HCT116 (cell line): ENCODE results near the gene FHOD1. TPM values are rescaled to one million over a fixed set of nuclear protein-coding genes. Genes with fewer than 3 reads are reported as not detected.
A peak's percentile ranks its signal among the peaks of the same experiment; 100 is the strongest.

ENCODE experiments used
- ATAC-seq: fragments of 200-7000 bp; cut with Tn5 transposase; 2 replicates; pipeline ENCODE4 v1.9.1; 2020; ENCODE audit warnings: mild to moderate bottlenecking, moderate library complexity
- BruUV-seq: library from RNA; stranded (reverse); fragments of 400-500 nt; replicated peaks from 2 replicates; lab custom pipeline; 2021; lab: Mats Ljungman, UMichigan
- CTCF ChIA-PET: fragments of 300-600 bp; sonication (Branson Sonifier 250); formaldehyde crosslinking; loops from one replicate; lab custom pipeline; 2021; ENCODE audit warnings: antibody characterized with exemption; lab: Charles Lee
- POLR2A ChIA-PET: fragments of 300-600, 350-600 bp; sonication (Branson Sonifier 250); formaldehyde crosslinking; loops from one replicate; lab custom pipeline; 2021; ENCODE audit warnings: antibody characterized with exemption; lab: Charles Lee
- RAD21 ChIA-PET, 2 experiments: fragments of 300-600 bp; sonication (Branson Sonifier 250); formaldehyde crosslinking; loops; one replicate each; lab custom pipeline; 2023; ENCODE audit warnings: low total read pairs in 2 of 2; ENCODE audit not compliant: uncharacterized antibody in 2 of 2, unreplicated experiment in 2 of 2, low non-redundant PET in 1 of 2; lab: Charles Lee
- DNase-seq: peaks from one replicate; pipeline ENCODE4 v3.0.0-alpha.2; 2010; ENCODE audit warnings: low read depth, low spot score
- H2AFZ ChIP-seq: fragments of 200-600 bp; shearing (Covaris generic), sonication (generic); 2 replicates; pipeline ENCODE4 v1.6.1; 2017; ENCODE audit warnings: low read depth, mixed run types, mixed read lengths, antibody characterized with exemption, low read length; ENCODE audit not compliant: poor library complexity, severe bottlenecking
- H3K27ac ChIP-seq: 2 replicates; pipeline ENCODE4 v1.5.1; 2012; ENCODE audit warnings: low read depth, low read length
- H3K27me3 ChIP-seq: fragments of 200-600 bp; sonication (generic); 2 replicates; pipeline ENCODE4 v1.6.1; 2016; ENCODE audit warnings: mixed run types, low read length, mixed read lengths; ENCODE audit not compliant: insufficient read depth
- H3K36me3 ChIP-seq, 2 experiments: fragments of 200-500 bp in 1 of 2; fragments of 200-600 bp in 1 of 2; sonication (Bioruptor generic) in 1 of 2; sonication (generic) in 1 of 2; 2 replicates each; pipeline versions ENCODE4 v1.5.1 to v1.6.1; 2014 to 2016; ENCODE audit warnings: low read length in 2 of 2, inconsistent platforms in 1 of 2, mixed read lengths in 1 of 2, mixed run types in 1 of 2; ENCODE audit not compliant: insufficient read depth in 2 of 2, control insufficient read depth in 1 of 2
- H3K4me1 ChIP-seq, 2 experiments: fragments of 200-600 bp in 1 of 2; sonication (generic) in 1 of 2; 2 replicates each; pipeline versions ENCODE4 v1.5.1 to v1.6.1; 2012 to 2017; ENCODE audit warnings: low read length in 2 of 2, inconsistent platforms in 1 of 2, mild to moderate bottlenecking in 1 of 2, mixed read lengths in 1 of 2, mixed run types in 1 of 2, moderate library complexity in 1 of 2; ENCODE audit not compliant: insufficient read depth in 2 of 2, control insufficient read depth in 1 of 2
- H3K4me2 ChIP-seq: fragments of 200-600 bp; sonication (generic); 2 replicates; pipeline ENCODE4 v1.6.1; 2017; ENCODE audit warnings: mixed run types, low read length, mixed read lengths
- H3K4me3 ChIP-seq, 2 experiments: fragments of 200-600 bp in 1 of 2; sonication (generic) in 1 of 2; replicated peaks in 1 of 2; 2 replicates each; pipeline ENCODE4 v1.5.1; 2011 to 2016; ENCODE audit warnings: low read length in 2 of 2, control low read depth in 1 of 2, low read depth in 1 of 2, mild to moderate bottlenecking in 1 of 2, mixed read lengths in 1 of 2, mixed run types in 1 of 2
- H3K79me2 ChIP-seq: fragments of 200-600 bp; sonication (generic); 2 replicates; pipeline ENCODE4 v1.6.1; 2017; ENCODE audit warnings: mild to moderate bottlenecking, mixed run types, low read length, moderate library complexity, mixed read lengths; ENCODE audit not compliant: insufficient read depth
- H3K9ac ChIP-seq: fragments of 200-600 bp; sonication (generic); 2 replicates; pipeline ENCODE4 v1.6.1; 2016; ENCODE audit warnings: low read length, mixed read lengths
- H3K9me2 ChIP-seq: fragments of 200-600 bp; sonication (generic), shearing (Covaris generic); 2 replicates; pipeline ENCODE4 v1.6.1; 2017; ENCODE audit warnings: mixed run types, mild to moderate bottlenecking, moderate library complexity; ENCODE audit not compliant: insufficient read depth
- H3K9me3 ChIP-seq, 2 experiments: fragments of 200-500 bp in 1 of 2; fragments of 200-600 bp in 1 of 2; sonication (Bioruptor generic) in 1 of 2; sonication (generic) in 1 of 2; 2 replicates each; pipeline ENCODE4 v1.6.1; 2014 to 2017; ENCODE audit warnings: low read length in 2 of 2, mixed read lengths in 2 of 2, inconsistent platforms in 1 of 2, low read depth in 1 of 2, mild to moderate bottlenecking in 1 of 2, mixed run types in 1 of 2, moderate library complexity in 1 of 2; ENCODE audit not compliant: control insufficient read depth in 1 of 2, insufficient read depth in 1 of 2
- H4K20me1 ChIP-seq: fragments of 200-600 bp; sonication (generic), shearing (Covaris generic); 2 replicates; pipeline ENCODE4 v1.6.1; 2017; ENCODE audit warnings: mixed run types, mild to moderate bottlenecking, moderate library complexity; ENCODE audit not compliant: insufficient read depth
- JUND ChIP-seq: IDR thresholded peaks from 2 replicates; pipeline ENCODE4 v1.6.1; 2012
- POLR2A ChIP-seq: IDR thresholded peaks from 2 replicates; pipeline ENCODE4 v1.7.0; 2011; ENCODE audit warnings: borderline replicate concordance; ENCODE audit not compliant: insufficient read depth, insufficient read length; ENCODE audit errors: extremely low read depth
- POLR2AphosphoS5 ChIP-seq: IDR thresholded peaks from 2 replicates; pipeline ENCODE4 v1.6.1; 2011; ENCODE audit warnings: mild to moderate bottlenecking, low read depth, low read length, moderate library complexity
- YY1 ChIP-seq: IDR thresholded peaks from 2 replicates; pipeline ENCODE4 v1.6.1; 2011; ENCODE audit warnings: low read length, low read depth, moderate library complexity, mild to moderate bottlenecking; ENCODE audit not compliant: insufficient replicate concordance; ENCODE audit errors: extremely low read depth
- ZFX ChIP-seq: fragments of 450-650 bp; IDR thresholded peaks from 2 replicates; pipeline ENCODE4 v1.6.1; 2017
- intact Hi-C: fragments of 100-400 bp; cut with micrococcal nuclease; formaldehyde crosslinking; loops from 2 replicates; pipeline ENCODE4 v1.10.0; 2022
- total RNA-seq: library from RNA; stranded (reverse); gene quantifications from one replicate; pipeline ENCODE4 v1.2.1, GENCODE V29; 2021; ENCODE audit not compliant: unreplicated experiment
- TF ChIP-seq, protein P1 (sequence below), 3 experiments: fragments of 200-600 bp in 1 of 3; sonication (generic) in 1 of 3; IDR thresholded peaks in 2 of 3; conservative IDR thresholded peaks in 1 of 3; 2 replicates each; pipeline ENCODE4 v1.5.1; 2012 to 2017; ENCODE audit warnings: low read depth in 2 of 3, low read length in 2 of 3, antibody characterized with exemption in 1 of 3, borderline replicate concordance in 1 of 3, control low read depth in 1 of 3, mild to moderate bottlenecking in 1 of 3, mixed read lengths in 1 of 3, mixed run types in 1 of 3, moderate library complexity in 1 of 3; ENCODE audit not compliant: insufficient read depth in 1 of 3

FHOD1 gene
- total RNA-seq, 1 experiment from 2014 or later: 69.2 TPM

DNA sequence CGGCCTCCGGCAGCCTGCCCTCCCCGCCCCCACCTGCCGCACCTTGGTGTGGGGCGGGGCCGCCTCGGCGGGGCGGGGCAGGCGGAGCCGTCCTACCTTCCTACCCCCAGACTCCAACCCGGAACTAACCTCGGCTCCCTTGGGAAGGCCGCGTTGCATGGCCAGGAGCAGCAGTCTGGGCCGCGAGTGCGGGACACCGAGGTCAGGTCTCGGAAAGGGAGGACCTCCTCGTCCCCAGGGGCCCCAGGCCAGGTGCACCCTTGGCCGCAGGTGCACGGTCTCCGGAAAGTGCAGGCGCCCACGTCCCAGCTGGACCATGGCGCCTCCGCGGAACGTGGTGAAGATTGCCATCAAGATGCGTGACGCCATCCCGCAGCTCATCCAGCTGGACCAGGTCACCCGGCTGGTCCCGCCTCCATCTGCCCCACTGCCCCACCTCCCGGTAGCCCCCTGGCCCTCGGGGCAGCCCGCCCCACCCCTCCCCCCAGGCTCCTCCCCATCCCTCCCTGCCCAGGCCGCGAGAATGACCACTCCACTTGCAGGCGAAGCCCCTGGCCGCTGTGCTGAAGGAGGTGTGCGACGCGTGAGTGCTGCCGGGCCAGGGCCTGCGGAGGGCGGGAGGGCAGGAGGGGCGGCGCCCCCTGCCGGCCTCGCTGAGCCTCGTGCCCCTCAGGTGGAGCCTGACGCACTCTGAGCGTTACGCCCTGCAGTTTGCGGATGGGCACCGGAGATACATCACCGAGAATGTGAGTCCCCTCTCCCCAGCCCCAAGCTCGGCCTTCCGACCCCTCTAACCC is 48.1 kb downstream of the FHOD1 start, which contains the start of gene ELMO3:
TSS of gene ELMO3 (plus strand) at position 121 of the 797 bp plus-strand sequence. CDS start at position 317, 196 bp downstream.
- Histone ChIP-seq H3K4me1 (peaks cover 15 to 33% of the 10 kb centered on the region in 2 experiments), H3K9ac (peak within 1 kb of the TSS; percentile 75), H3K79me2 (peaks cover 35% of the 10 kb centered on the region), H2AFZ (no peak within 1 kb of the TSS), H3K4me2 (peak within 1 kb of the TSS; percentile 97), H3K27ac (peak within 1 kb of the TSS; percentile 99), H3K36me3 (peaks cover 32 to 45% of the 10 kb centered on the region in 2 experiments; a peak in 3 of 4 replicates), H4K20me1 (no peaks in the 10 kb centered on the region; the same call in 1 of the 2 replicates), H3K27me3 (no peaks in the 10 kb centered on the region), H3K9me3 (no peaks in the 10 kb centered on the region), H3K9me2 (no peaks in the 10 kb centered on the region), H3K4me3 (peak within 1 kb of the TSS; percentile 78)
- CTCF ChIA-PET: interaction anchor here (0.8 to 2.3 kb wide), 20 partner anchors 10 to 304 kb away, joined by 3 to 14 read pairs (median 5); partner anchors contain the start of genes ATP6V0D1, FHOD1 and TMEM208
- no peak for DNase-seq
- RAD21 ChIA-PET: no interaction called here
- TF ChIP-seq POLR2AphosphoS5 (peak; percentile 83), JUND (no peak), YY1 (peak; percentile 32), ZFX (peak; percentile 58; the same call in 1 of the 2 replicates), POLR2A (peak; percentile 16)
- TF ChIP-seq, protein P1, sequence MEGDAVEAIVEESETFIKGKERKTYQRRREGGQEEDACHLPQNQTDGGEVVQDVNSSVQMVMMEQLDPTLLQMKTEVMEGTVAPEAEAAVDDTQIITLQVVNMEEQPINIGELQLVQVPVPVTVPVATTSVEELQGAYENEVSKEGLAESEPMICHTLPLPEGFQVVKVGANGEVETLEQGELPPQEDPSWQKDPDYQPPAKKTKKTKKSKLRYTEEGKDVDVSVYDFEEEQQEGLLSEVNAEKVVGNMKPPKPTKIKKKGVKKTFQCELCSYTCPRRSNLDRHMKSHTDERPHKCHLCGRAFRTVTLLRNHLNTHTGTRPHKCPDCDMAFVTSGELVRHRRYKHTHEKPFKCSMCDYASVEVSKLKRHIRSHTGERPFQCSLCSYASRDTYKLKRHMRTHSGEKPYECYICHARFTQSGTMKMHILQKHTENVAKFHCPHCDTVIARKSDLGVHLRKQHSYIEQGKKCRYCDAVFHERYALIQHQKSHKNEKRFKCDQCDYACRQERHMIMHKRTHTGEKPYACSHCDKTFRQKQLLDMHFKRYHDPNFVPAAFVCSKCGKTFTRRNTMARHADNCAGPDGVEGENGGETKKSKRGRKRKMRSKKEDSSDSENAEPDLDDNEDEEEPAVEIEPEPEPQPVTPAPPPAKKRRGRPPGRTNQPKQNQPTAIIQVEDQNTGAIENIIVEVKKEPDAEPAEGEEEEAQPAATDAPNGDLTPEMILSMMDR (IDR thresholded peaks at IDR 0.05 in 2 of 3, conservative IDR thresholded peaks at IDR 0.05 in 1 of 3; ENCODE audit: borderline replicate concordance in 1 of 3, insufficient read depth in 1 of 3, low read depth in 2 of 3, low read length in 2 of 3): peak in 2 of 3 experiments; percentile 58 to 75; a peak in 4 of 6 replicates
- no TSS peak for BruUV-seq
- peak; percentile 77 for ATAC-seq
- POLR2A ChIA-PET: interaction anchor here (2.3 kb wide), 1 partner anchor 46 kb away, joined by 8 read pairs; no protein-coding TSS in a partner anchor
- intact Hi-C loops: no loop called here
